Measurements from ENCODE around the gene STX10. TPM values are rescaled to one million over a fixed set of nuclear protein-coding genes. Genes with fewer than 3 reads are reported as not detected.

Gene STX10
- total and polyA plus RNA-seq, 9 of the 15 experiments (the other 6 are each of a cell fraction or from before 2014, with no cell fraction given): 0.51 to 66.3 (median 31.0) TPM

DNA sequence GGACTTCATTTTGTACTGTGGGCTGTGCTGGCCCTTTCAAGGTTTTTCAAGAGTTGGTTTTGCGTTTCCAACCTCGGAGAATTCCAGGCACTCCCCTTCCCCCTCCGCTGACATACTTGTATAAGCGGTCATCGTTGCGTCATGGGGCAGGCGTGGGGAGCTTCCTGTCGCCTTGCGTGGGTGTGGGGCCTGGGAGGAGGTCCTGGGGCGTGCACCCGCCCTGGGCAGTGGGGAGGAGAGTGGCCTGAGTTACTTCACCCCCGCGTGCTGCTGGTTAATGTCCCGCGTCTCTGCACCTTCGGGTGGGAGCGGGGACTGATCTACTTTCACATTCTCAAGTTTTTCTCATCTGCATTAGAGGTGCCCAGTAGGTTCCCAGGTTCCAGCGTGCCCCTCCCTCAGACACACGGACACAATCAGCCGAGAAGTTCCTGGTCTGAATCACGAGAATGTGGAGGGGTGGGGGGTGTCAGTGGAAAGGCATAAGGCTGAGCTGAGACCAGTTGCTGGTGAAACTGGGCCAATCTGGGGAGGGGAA lies 4.1 kb upstream of the STX10 start (continued):
- TF ChIP-seq NBN (IDR thresholded peaks at IDR 0.05; ENCODE audit: low read depth) (peak; percentile 30; the same call in 1 of the 2 replicates), KLF13 (tag; IDR thresholded peaks at IDR 0.05; ENCODE audit: borderline replicate concordance, low read depth) (no peak), NCOR1 (IDR thresholded peaks at IDR 0.05) (peak; percentile 68), SMARCB1 (IDR thresholded peaks at IDR 0.05; ENCODE audit: insufficient read length, low read depth) (no peak), TCF3 (CRISPR knock-in tag; IDR thresholded peaks at IDR 0.05) (no peak; the same call in 1 of the 2 replicates), EP400 (IDR thresholded peaks at IDR 0.05) (peak; percentile 62; the same call in 1 of the 2 replicates), ETV6 (IDR thresholded peaks at IDR 0.05; ENCODE audit: borderline replicate concordance in 1 of 2, low read depth in 2 of 2, low read length in 1 of 2) (no peak), ETV6 (CRISPR knock-in tag; IDR thresholded peaks at IDR 0.05; ENCODE audit: borderline replicate concordance) (peak; percentile 70; the same call in 1 of the 2 replicates), PTTG1 (tag; IDR thresholded peaks at IDR 0.05; ENCODE audit: low read depth) (no peak), ZNF212 (CRISPR knock-in tag; IDR thresholded peaks at IDR 0.05) (no peak), SMAD3 (CRISPR knock-in tag; conservative IDR thresholded peaks at IDR 0.05) (no peak), ZBTB8A (IDR thresholded peaks at IDR 0.05; ENCODE audit: partially characterized antibody) (no peak), HNRNPLL (IDR thresholded peaks at IDR 0.05; ENCODE audit: low read depth, low read length, poor library complexity, severe bottlenecking) (no peak), BDP1 (IDR thresholded peaks at IDR 0.05; ENCODE audit: insufficient read depth, insufficient read length) (no peak), SAFB (IDR thresholded peaks at IDR 0.05; ENCODE audit: borderline replicate concordance, low read depth, low read length) (peak; percentile 56; the same call in 1 of the 2 replicates), KLF1 (tag; IDR thresholded peaks at IDR 0.05) (no peak), PML (IDR thresholded peaks at IDR 0.05; ENCODE audit: low read length) (peak; percentile 5; the same call in 1 of the 2 replicates)
- TF ChIP-seq, protein P1, sequence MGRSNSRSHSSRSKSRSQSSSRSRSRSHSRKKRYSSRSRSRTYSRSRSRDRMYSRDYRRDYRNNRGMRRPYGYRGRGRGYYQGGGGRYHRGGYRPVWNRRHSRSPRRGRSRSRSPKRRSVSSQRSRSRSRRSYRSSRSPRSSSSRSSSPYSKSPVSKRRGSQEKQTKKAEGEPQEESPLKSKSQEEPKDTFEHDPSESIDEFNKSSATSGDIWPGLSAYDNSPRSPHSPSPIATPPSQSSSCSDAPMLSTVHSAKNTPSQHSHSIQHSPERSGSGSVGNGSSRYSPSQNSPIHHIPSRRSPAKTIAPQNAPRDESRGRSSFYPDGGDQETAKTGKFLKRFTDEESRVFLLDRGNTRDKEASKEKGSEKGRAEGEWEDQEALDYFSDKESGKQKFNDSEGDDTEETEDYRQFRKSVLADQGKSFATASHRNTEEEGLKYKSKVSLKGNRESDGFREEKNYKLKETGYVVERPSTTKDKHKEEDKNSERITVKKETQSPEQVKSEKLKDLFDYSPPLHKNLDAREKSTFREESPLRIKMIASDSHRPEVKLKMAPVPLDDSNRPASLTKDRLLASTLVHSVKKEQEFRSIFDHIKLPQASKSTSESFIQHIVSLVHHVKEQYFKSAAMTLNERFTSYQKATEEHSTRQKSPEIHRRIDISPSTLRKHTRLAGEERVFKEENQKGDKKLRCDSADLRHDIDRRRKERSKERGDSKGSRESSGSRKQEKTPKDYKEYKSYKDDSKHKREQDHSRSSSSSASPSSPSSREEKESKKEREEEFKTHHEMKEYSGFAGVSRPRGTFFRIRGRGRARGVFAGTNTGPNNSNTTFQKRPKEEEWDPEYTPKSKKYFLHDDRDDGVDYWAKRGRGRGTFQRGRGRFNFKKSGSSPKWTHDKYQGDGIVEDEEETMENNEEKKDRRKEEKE (IDR thresholded peaks at IDR 0.05; ENCODE audit: borderline replicate concordance in 1 of 2, control insufficient read depth in 1 of 2, low read depth in 2 of 2, low read length in 1 of 2): peak in 1 of 2 experiments; percentile 11; a peak in 1 of 4 replicates
- TF ChIP-seq, protein P2, sequence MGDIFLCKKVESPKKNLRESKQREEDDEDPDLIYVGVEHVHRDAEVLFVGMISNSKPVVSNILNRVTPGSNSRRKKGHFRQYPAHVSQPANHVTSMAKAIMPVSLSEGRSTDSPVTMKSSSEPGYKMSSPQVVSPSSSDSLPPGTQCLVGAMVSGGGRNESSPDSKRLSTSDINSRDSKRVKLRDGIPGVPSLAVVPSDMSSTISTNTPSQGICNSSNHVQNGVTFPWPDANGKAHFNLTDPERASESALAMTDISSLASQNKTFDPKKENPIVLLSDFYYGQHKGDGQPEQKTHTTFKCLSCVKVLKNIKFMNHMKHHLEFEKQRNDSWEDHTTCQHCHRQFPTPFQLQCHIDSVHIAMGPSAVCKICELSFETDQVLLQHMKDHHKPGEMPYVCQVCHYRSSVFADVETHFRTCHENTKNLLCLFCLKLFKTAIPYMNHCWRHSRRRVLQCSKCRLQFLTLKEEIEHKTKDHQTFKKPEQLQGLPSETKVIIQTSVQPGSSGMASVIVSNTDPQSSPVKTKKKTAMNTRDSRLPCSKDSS (IDR thresholded peaks at IDR 0.05; ENCODE audit: low read depth, partially characterized antibody): no peak
- TF ChIP-seq, protein P3, sequence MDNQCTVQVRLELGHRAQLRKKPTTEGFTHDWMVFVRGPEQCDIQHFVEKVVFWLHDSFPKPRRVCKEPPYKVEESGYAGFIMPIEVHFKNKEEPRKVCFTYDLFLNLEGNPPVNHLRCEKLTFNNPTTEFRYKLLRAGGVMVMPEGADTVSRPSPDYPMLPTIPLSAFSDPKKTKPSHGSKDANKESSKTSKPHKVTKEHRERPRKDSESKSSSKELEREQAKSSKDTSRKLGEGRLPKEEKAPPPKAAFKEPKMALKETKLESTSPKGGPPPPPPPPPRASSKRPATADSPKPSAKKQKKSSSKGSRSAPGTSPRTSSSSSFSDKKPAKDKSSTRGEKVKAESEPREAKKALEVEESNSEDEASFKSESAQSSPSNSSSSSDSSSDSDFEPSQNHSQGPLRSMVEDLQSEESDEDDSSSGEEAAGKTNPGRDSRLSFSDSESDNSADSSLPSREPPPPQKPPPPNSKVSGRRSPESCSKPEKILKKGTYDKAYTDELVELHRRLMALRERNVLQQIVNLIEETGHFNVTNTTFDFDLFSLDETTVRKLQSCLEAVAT (IDR thresholded peaks at IDR 0.05): peak; percentile 5 to 78; a peak in 3 of 4 replicates
- TF ChIP-seq, protein P4, sequence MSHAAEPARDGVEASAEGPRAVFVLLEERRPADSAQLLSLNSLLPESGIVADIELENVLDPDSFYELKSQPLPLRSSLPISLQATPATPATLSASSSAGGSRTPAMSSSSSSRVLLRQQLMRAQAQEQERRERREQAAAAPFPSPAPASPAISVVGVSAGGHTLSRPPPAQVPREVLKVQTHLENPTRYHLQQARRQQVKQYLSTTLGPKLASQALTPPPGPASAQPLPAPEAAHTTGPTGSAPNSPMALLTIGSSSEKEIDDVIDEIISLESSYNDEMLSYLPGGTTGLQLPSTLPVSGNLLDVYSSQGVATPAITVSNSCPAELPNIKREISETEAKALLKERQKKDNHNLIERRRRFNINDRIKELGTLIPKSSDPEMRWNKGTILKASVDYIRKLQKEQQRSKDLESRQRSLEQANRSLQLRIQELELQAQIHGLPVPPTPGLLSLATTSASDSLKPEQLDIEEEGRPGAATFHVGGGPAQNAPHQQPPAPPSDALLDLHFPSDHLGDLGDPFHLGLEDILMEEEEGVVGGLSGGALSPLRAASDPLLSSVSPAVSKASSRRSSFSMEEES (CRISPR knock-in tag; IDR thresholded peaks at IDR 0.05): no peak

All from K562 (cell line).